Hepatocyte (in vitro differentiated cells): ENCODE measurements around the gene CPLX4. TPM values are rescaled to one million over a fixed set of nuclear protein-coding genes. Genes with fewer than 3 reads are reported as not detected.

Source experiments
- DNase-seq: peaks from one replicate; pipeline ENCODE4 v3.0.0-alpha.2; 2016; ENCODE audit warnings: low spot score
- H2AFZ ChIP-seq: fragments of 200-600 bp; sonication (generic); 2 replicates; pipeline ENCODE4 v1.6.0; 2016; ENCODE audit warnings: antibody characterized with exemption, mild to moderate bottlenecking
- H3K27ac ChIP-seq: fragments of 200-600 bp; sonication (generic); 2 replicates; pipeline ENCODE4 v1.5.1; 2016; ENCODE audit warnings: mild to moderate bottlenecking
- H3K27me3 ChIP-seq: fragments of 200-600 bp; sonication (generic); 2 replicates; pipeline ENCODE4 v1.6.1; 2016
- H3K36me3 ChIP-seq: fragments of 200-600 bp; sonication (generic); replicated peaks from 2 replicates; pipeline ENCODE4 v1.5.1; 2016; ENCODE audit warnings: low read depth; ENCODE audit not compliant: insufficient read depth
- H3K4me1 ChIP-seq: fragments of 200-600 bp; sonication (generic); 2 replicates; pipeline ENCODE4 v1.5.1; 2016; ENCODE audit warnings: mild to moderate bottlenecking, moderate library complexity; ENCODE audit not compliant: insufficient read depth
- H3K4me2 ChIP-seq: fragments of 200-600 bp; sonication (generic); 2 replicates; pipeline ENCODE4 v1.6.0; 2016
- H3K4me3 ChIP-seq: fragments of 200-600 bp; sonication (generic); 2 replicates; pipeline ENCODE4 v1.5.1; 2016; ENCODE audit warnings: mild to moderate bottlenecking
- H3K79me2 ChIP-seq: fragments of 200-600 bp; sonication (generic); 2 replicates; pipeline ENCODE4 v1.6.0; 2017; ENCODE audit warnings: mild to moderate bottlenecking
- H3K9me2 ChIP-seq: fragments of 200-600 bp; sonication (generic); replicated peaks from 2 replicates; pipeline ENCODE4 v1.6.0; 2017; ENCODE audit warnings: mild to moderate bottlenecking; ENCODE audit not compliant: insufficient read depth
- H3K9me3 ChIP-seq: fragments of 200-600 bp; sonication (generic); 2 replicates; pipeline ENCODE4 v1.5.1; 2016; ENCODE audit warnings: low read depth, mild to moderate bottlenecking
- H4K20me1 ChIP-seq: fragments of 200-600 bp; sonication (generic); 2 replicates; pipeline ENCODE4 v1.6.0; 2016; ENCODE audit warnings: mild to moderate bottlenecking; ENCODE audit not compliant: insufficient read depth, poor library complexity, severe bottlenecking
- CTCF ChIP-seq: fragments of 200-600 bp; sonication (generic); IDR thresholded peaks from 2 replicates; pipeline ENCODE4 v1.5.1; 2016; ENCODE audit warnings: antibody characterized with exemption, mild to moderate bottlenecking; ENCODE audit not compliant: poor library complexity
- EZH2 ChIP-seq: fragments of 200-600 bp; sonication (generic); IDR thresholded peaks from 2 replicates; pipeline ENCODE4 v1.6.1; 2016; ENCODE audit warnings: antibody characterized with exemption, mild to moderate bottlenecking, borderline replicate concordance
- EZH2phosphoT487 ChIP-seq: fragments of 200-600 bp; sonication (generic); IDR thresholded peaks from one replicate; pipeline ENCODE4 v1.6.1; 2018; ENCODE audit warnings: antibody characterized with exemption, mild to moderate bottlenecking, low read depth, moderate library complexity; ENCODE audit not compliant: unreplicated experiment, severe bottlenecking
- WGBS: methylation state at CpG from one replicate; pipeline ENCODE4 v1.1.6; 2016; ENCODE audit warnings: low lambda C conversion rate; ENCODE audit errors: missing lambda C conversion rate; 5-methylcytosine and 5-hydroxymethylcytosine counted together
- polyA plus RNA-seq: library from polyadenylated mRNA; unstranded; fragments of >200 nt; fragmentation: Nextera tagmentation; extraction: Ambion mirVana; gene quantifications from 2 replicates; pipeline ENCODE4 v1.2.1, GENCODE V29; 2016
- total RNA-seq: library from RNA; depleted of rRNA; stranded (reverse); fragments of >200 nt; gene quantifications from 2 replicates; pipeline ENCODE4 v1.2.3, GENCODE V29; 2014

The CPLX4 gene, protein sequence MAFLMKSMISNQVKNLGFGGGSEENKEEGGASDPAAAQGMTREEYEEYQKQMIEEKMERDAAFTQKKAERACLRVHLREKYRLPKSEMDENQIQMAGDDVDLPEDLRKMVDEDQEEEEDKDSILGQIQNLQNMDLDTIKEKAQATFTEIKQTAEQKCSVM
- not detected in 2 replicates for total RNA-seq
- not detected in 2 replicates for polyA plus RNA-seq

- H3K9me3 ChIP-seq, result no peaks in the 10 kb centered on the region
- WGBS, result 80% methylated on average over 4 of the region's 4 CpGs
- H3K4me1 ChIP-seq, result no peaks in the 10 kb centered on the region
- H4K20me1 ChIP-seq, result no peaks in the 10 kb centered on the region
- peaks cover 16% of the 10 kb centered on the region for H3K27me3 ChIP-seq
- no peak within 1 kb of the TSS for H3K4me2 ChIP-seq
- no peak for DNase-seq
- H2AFZ ChIP-seq, result no peak within 1 kb of the TSS
- no peaks in the 10 kb centered on the region for H3K36me3 ChIP-seq
- TF ChIP-seq CTCF (no peak), EZH2phosphoT487 (no peak), EZH2 (no peak)
- H3K27ac ChIP-seq, result no peak within 1 kb of the TSS
- H3K79me2 ChIP-seq, result no peaks in the 10 kb centered on the region
- no peaks in the 10 kb centered on the region for H3K9me2 ChIP-seq
- no peak within 1 kb of the TSS for H3K4me3 ChIP-seq
Observed at GRCh38 chr18:59318460-59319050, at the start of gene CPLX4. CPLX4 (minus strand) TSS chr18:59318649; CDS start chr18:59318462, 187 bp downstream.

- 95% methylated on average over 3 of the region's 3 CpGs for WGBS
- DNase-seq, result no peak
- no peak overlapping the region for H3K4me3 ChIP-seq
Observed at GRCh38 chr18:59360381-59360780, 41.9 kb upstream of the CPLX4 start.

GRCh38 chr18:59359576-59359952 lies 41.1 kb upstream of the CPLX4 start:
- DNase-seq, result no peak
- Histone ChIP-seq H3K9me3 (no peaks in the 10 kb centered on the region), H2AFZ (peak overlapping the region; percentile 69), H3K4me2 (peak overlapping the region; percentile 81), H3K27me3 (no peaks in the 10 kb centered on the region), H3K9me2 (no peaks in the 10 kb centered on the region), H3K4me1 (no peaks in the 10 kb centered on the region), H3K4me3 (peak overlapping the region; percentile 32), H3K36me3 (no peaks in the 10 kb centered on the region), H4K20me1 (peaks cover 24% of the 10 kb centered on the region), H3K27ac (no peak overlapping the region), H3K79me2 (peaks cover 43% of the 10 kb centered on the region)
- TF ChIP-seq EZH2phosphoT487, result no peak
- no peak for TF ChIP-seq EZH2
- TF ChIP-seq CTCF, result no peak
- 14% methylated on average over 4 of the region's 4 CpGs for WGBS

More at GRCh38 chr18:59360381-59360780, 41.9 kb upstream of the CPLX4 start:
- peaks cover 22% of the 10 kb centered on the region for H4K20me1 ChIP-seq
- H3K4me2 ChIP-seq, result peak overlapping the region; percentile 81
- no peaks in the 10 kb centered on the region for H3K9me2 ChIP-seq
- H3K36me3 ChIP-seq, result no peaks in the 10 kb centered on the region
- H3K9me3 ChIP-seq, result no peaks in the 10 kb centered on the region
- H3K4me1 ChIP-seq, result no peaks in the 10 kb centered on the region
- TF ChIP-seq EZH2 (no peak), EZH2phosphoT487 (no peak), CTCF (no peak)
- H3K27ac ChIP-seq, result no peak overlapping the region
- H3K27me3 ChIP-seq, result no peaks in the 10 kb centered on the region
- no peak overlapping the region for H2AFZ ChIP-seq
- H3K79me2 ChIP-seq, result peaks cover 34% of the 10 kb centered on the region
